H1 (cell line): ENCODE measurements around the gene CELSR3. TPM values are rescaled to one million over a fixed set of nuclear protein-coding genes. Genes with fewer than 3 reads are reported as not detected.

Experiments
- CTCF ChIA-PET: fragments of 300-600 bp; sonication (Branson Sonifier 250); formaldehyde crosslinking; loops from one replicate; lab custom pipeline; 2021; ENCODE audit not compliant: partially characterized antibody; lab: Charles Lee
- POLR2A ChIA-PET: fragments of 300-600 bp; sonication (Branson Sonifier 250); formaldehyde crosslinking; loops from one replicate; lab custom pipeline; 2021; ENCODE audit warnings: inconsistent platforms; ENCODE audit not compliant: partially characterized antibody; lab: Charles Lee
- DNase-seq, 2 experiments: peaks; one replicate each; pipeline versions ENCODE4 v3.0.0 to v3.0.0-alpha.2; 2010 to 2022; ENCODE audit warnings: low spot score in 2 of 2, low read depth in 1 of 2, mixed read lengths in 1 of 2
- FAIRE-seq: peaks from 2 replicates; lab custom pipeline; 2011; peaks lifted over from hg19 to GRCh38; lab: Jason Lieb, UNC
- H2AFZ ChIP-seq: 2 replicates; pipeline ENCODE4 v1.8.1; 2012; ENCODE audit warnings: low read length, inconsistent platforms
- H2AK5ac ChIP-seq: 2 replicates; pipeline ENCODE4 v1.6.1; 2013; ENCODE audit warnings: low read depth, low read length
- H2BK120ac ChIP-seq: replicated peaks from 2 replicates; pipeline ENCODE3; 2013; ENCODE audit warnings: low read depth, low read length, inconsistent platforms
- H2BK12ac ChIP-seq: 2 replicates; pipeline ENCODE4 v1.6.1; 2013; ENCODE audit warnings: low read depth, low read length
- H2BK15ac ChIP-seq: 2 replicates; pipeline ENCODE4 v1.6.1; 2013; ENCODE audit warnings: low read length
- H2BK20ac ChIP-seq: 2 replicates; pipeline ENCODE4 v1.6.1; 2013; ENCODE audit warnings: low read length
- H2BK5ac ChIP-seq: 2 replicates; pipeline ENCODE4 v1.6.1; 2013; ENCODE audit warnings: low read depth, low read length
- H3K14ac ChIP-seq: 2 replicates; pipeline ENCODE4 v1.6.1; 2013; ENCODE audit warnings: inconsistent platforms; ENCODE audit not compliant: insufficient read length
- H3K18ac ChIP-seq: 2 replicates; pipeline ENCODE4 v1.6.1; 2013; ENCODE audit warnings: low read length; ENCODE audit errors: extremely low read depth
- H3K23ac ChIP-seq: 2 replicates; pipeline ENCODE4 v1.6.1; 2013; ENCODE audit warnings: inconsistent platforms; ENCODE audit not compliant: insufficient read length
- H3K23me2 ChIP-seq: 2 replicates; pipeline ENCODE4 v1.6.1; 2013; ENCODE audit warnings: low read depth, low read length
- H3K27ac ChIP-seq: 2 replicates; pipeline ENCODE4 v1.6.1; 2011; ENCODE audit warnings: low read depth, low read length, inconsistent platforms
- H3K27me3 ChIP-seq, 4 experiments: replicated peaks in 1 of 4; 1 replicate in 1 of 4; 2 replicates in 3 of 4; pipeline versions ENCODE4 v1.6.1 to v1.8.1; 2011 to 2013; ENCODE audit warnings: low read length in 3 of 4, mild to moderate bottlenecking in 3 of 4, inconsistent platforms in 2 of 4, mixed read lengths in 2 of 4, moderate library complexity in 1 of 4; ENCODE audit not compliant: control insufficient read depth in 3 of 4, insufficient read depth in 3 of 4; ENCODE audit errors: extremely low read depth in 1 of 4
- H3K36me3 ChIP-seq, 4 experiments: 2 replicates each; pipeline versions ENCODE4 v1.6.1 to v1.8.1; 2011 to 2013; ENCODE audit warnings: mild to moderate bottlenecking in 4 of 4, low read length in 3 of 4, moderate library complexity in 2 of 4, control low read depth in 1 of 4, inconsistent platforms in 1 of 4; ENCODE audit not compliant: insufficient read depth in 4 of 4, control insufficient read depth in 2 of 4
- H3K4ac ChIP-seq: replicated peaks from 2 replicates; pipeline ENCODE3; 2013; ENCODE audit warnings: low read length, low read depth, mixed read lengths, inconsistent platforms; ENCODE audit not compliant: insufficient read length
- H3K4me1 ChIP-seq, 4 experiments: replicated peaks in 1 of 4; 1 replicate in 1 of 4; 2 replicates in 3 of 4; pipeline versions ENCODE4 v1.6.1 to v1.8.1; 2011 to 2013; ENCODE audit warnings: low read length in 3 of 4, inconsistent platforms in 2 of 4, mixed read lengths in 1 of 4; ENCODE audit not compliant: insufficient read depth in 4 of 4, control insufficient read depth in 3 of 4
- H3K4me2 ChIP-seq, 2 experiments: 2 replicates each; pipeline versions ENCODE4 v1.6.1 to v1.8.1; 2011 to 2013; ENCODE audit warnings: low read depth in 2 of 2, low read length in 2 of 2, control low read depth in 1 of 2, inconsistent platforms in 1 of 2, mild to moderate bottlenecking in 1 of 2; ENCODE audit not compliant: insufficient read depth in 1 of 2
- H3K4me3 ChIP-seq, 4 experiments: fragments of 200-600, 300-600 bp in 1 of 4; sonication (generic), shearing (Covaris generic), sonication (Bioruptor Twin) in 1 of 4; 2 replicates each; pipeline versions ENCODE4 v1.5.1 to v1.8.1; 2011 to 2016; ENCODE audit warnings: low read length in 4 of 4, low read depth in 3 of 4, control low read depth in 2 of 4, inconsistent platforms in 2 of 4, mild to moderate bottlenecking in 2 of 4, mixed read lengths in 1 of 4, moderate library complexity in 1 of 4; ENCODE audit not compliant: insufficient read depth in 2 of 4; ENCODE audit errors: extremely low read depth in 1 of 4
- H3K56ac ChIP-seq: replicated peaks from 2 replicates; pipeline ENCODE3; 2013; ENCODE audit warnings: low read depth, mild to moderate bottlenecking, mixed read lengths, low read length, inconsistent platforms; ENCODE audit not compliant: insufficient read length
- H3K79me1 ChIP-seq: 2 replicates; pipeline ENCODE4 v1.6.1; 2013; ENCODE audit warnings: low read depth, low read length, control low read depth
- H3K79me2 ChIP-seq, 2 experiments: 2 replicates each; pipeline versions ENCODE4 v1.6.1 to v1.8.1; 2012 to 2013; ENCODE audit warnings: low read length in 2 of 2, mild to moderate bottlenecking in 2 of 2, inconsistent platforms in 1 of 2; ENCODE audit not compliant: insufficient read depth in 2 of 2, control insufficient read depth in 1 of 2
- H3K9ac ChIP-seq, 4 experiments: replicated peaks in 1 of 4; 1 replicate in 1 of 4; 2 replicates in 3 of 4; pipeline versions ENCODE4 v1.6.1 to v1.8.1; 2011 to 2013; ENCODE audit warnings: low read depth in 3 of 4, low read length in 3 of 4, control low read depth in 2 of 4, mild to moderate bottlenecking in 2 of 4, moderate library complexity in 2 of 4, inconsistent platforms in 1 of 4; ENCODE audit errors: extremely low read depth in 1 of 4
- H3K9me3 ChIP-seq, 2 experiments: 2 replicates each; pipeline versions ENCODE4 v1.6.1 to v1.8.1; 2012 to 2013; ENCODE audit warnings: mild to moderate bottlenecking in 2 of 2, moderate library complexity in 2 of 2, control low read depth in 1 of 2, inconsistent platforms in 1 of 2, low read depth in 1 of 2, low read length in 1 of 2, mixed read lengths in 1 of 2; ENCODE audit not compliant: insufficient read depth in 2 of 2
- H4K20me1 ChIP-seq, 2 experiments: replicated peaks in 1 of 2; 2 replicates each; pipeline versions ENCODE3 to v1.8.1; 2011 to 2013; ENCODE audit warnings: inconsistent platforms in 2 of 2, low read length in 2 of 2, mild to moderate bottlenecking in 1 of 2; ENCODE audit not compliant: insufficient read depth in 2 of 2, control insufficient read depth in 1 of 2
- H4K5ac ChIP-seq: 2 replicates; pipeline ENCODE4 v1.6.1; 2013; ENCODE audit warnings: low read length, low read depth, mixed read lengths, inconsistent platforms; ENCODE audit not compliant: insufficient read length
- H4K8ac ChIP-seq: 2 replicates; pipeline ENCODE4 v1.8.0; 2013; ENCODE audit warnings: mild to moderate bottlenecking, moderate library complexity, low read length, inconsistent platforms; ENCODE audit not compliant: insufficient read depth; ENCODE audit errors: extremely low read depth
- H4K91ac ChIP-seq: replicated peaks from 2 replicates; pipeline ENCODE3; 2013; ENCODE audit warnings: low read length, mixed read lengths, inconsistent platforms; ENCODE audit not compliant: insufficient read length
- ASH2L ChIP-seq: fragments of 200-600, 300-600 bp; sonication (generic); IDR thresholded peaks from one replicate; pipeline ENCODE4 v1.7.1; 2017; ENCODE audit warnings: low read length
- MAX ChIP-seq: IDR thresholded peaks from 2 replicates; pipeline ENCODE4 v1.6.1; 2012; ENCODE audit warnings: inconsistent platforms
- POLR2A ChIP-seq, 2 experiments: IDR thresholded peaks; 1 replicate in 1 of 2; 2 replicates in 1 of 2; pipeline ENCODE4 v1.6.1; 2011; ENCODE audit warnings: low read depth in 2 of 2, low read length in 2 of 2, mild to moderate bottlenecking in 2 of 2; ENCODE audit errors: control extremely low read depth in 1 of 2
- POLR2AphosphoS5 ChIP-seq: IDR thresholded peaks from 2 replicates; pipeline ENCODE4 v1.6.1; 2011; ENCODE audit warnings: low read depth, low read length
- RFX5 ChIP-seq: IDR thresholded peaks from 2 replicates; pipeline ENCODE4 v1.6.1; 2011; ENCODE audit warnings: low read depth, low read length, improper control_type of control experiment, borderline replicate concordance
- SIRT6 ChIP-seq: IDR thresholded peaks from one replicate; pipeline ENCODE4 v1.7.1; 2012; ENCODE audit warnings: low read length, inconsistent platforms
- SIX5 ChIP-seq: IDR thresholded peaks from 2 replicates; pipeline ENCODE4 v1.6.1; 2011; ENCODE audit warnings: mild to moderate bottlenecking, low read depth, low read length
- WGBS, 2 experiments: shearing (Covaris generic) in 1 of 2; methylation state at CpG; one replicate each; pipeline versions ENCODE4 v1.1.6 to v1.1.7; 2013 to 2015; ENCODE audit warnings: low lambda C conversion rate in 2 of 2, mixed read lengths in 2 of 2, inconsistent platforms in 1 of 2, low coverage in 1 of 2, missing lambda C conversion rate in 1 of 2; ENCODE audit not compliant: insufficient replicate concordance in 2 of 2, insufficient coverage in 1 of 2, insufficient read length in 1 of 2; ENCODE audit errors: extremely low coverage in 1 of 2, missing lambda C conversion rate in 1 of 2; 5-methylcytosine and 5-hydroxymethylcytosine counted together
- polyA plus RNA-seq, 7 experiments: library from polyadenylated mRNA; depleted of rRNA in 3 of 7; stranded (reverse) in 5 of 7; unstranded in 2 of 7; fragments of >200 nt in 5 of 7; fragments of 200-250 nt in 2 of 7; gene quantifications; 1 replicate in 5 of 7; 2 replicates in 1 of 7; 4 replicates in 1 of 7; pipeline versions ENCODE4 v1.2.1 to v1.2.3, GENCODE V29; 2011 to 2013; ENCODE audit warnings: missing spikeins in 2 of 7, mixed read lengths in 2 of 7
- total RNA-seq: library from RNA; stranded (reverse); fragmentation: NEBNext Ultra II Directional; extraction: Animal tissue kit (Norgen Biotek cat#: 25700); gene quantifications from 2 replicates; pipeline ENCODE4 v1.2.1, GENCODE V29; 2021

CELSR3 gene
- total and polyA plus RNA-seq, 2 of the 8 experiments (the other 6 are each of a cell fraction or from before 2014, with no cell fraction given): 11.6 to 29.5 TPM

- Histone ChIP-seq H3K14ac (no peak overlapping the region), H3K9me3 (no peaks in the 10 kb centered on the region), H3K56ac (no peak overlapping the region), H3K79me2 (peaks cover 77 to 97% of the 10 kb centered on the region in 2 experiments), H3K23me2 (0 out of 2 replicates have a peak, but pooled peaks cover 2% of the 10 kb centered on the region), H3K4me2 (no peak overlapping the region), H3K4ac (no peak overlapping the region), H3K23ac (no peak overlapping the region), H2BK15ac (no peak overlapping the region), H2BK12ac (no peak overlapping the region), H3K36me3 (peaks cover 7 to 76% (median 26%) of the 10 kb centered on the region in 4 experiments), H3K4me3 (no peak overlapping the region), H4K91ac (peak overlapping the region; percentile 65), H3K79me1 (peaks cover 2% of the 10 kb centered on the region; the same call in 1 of the 2 replicates), H3K27me3 (no peaks in the 10 kb centered on the region), H2AFZ (no peak overlapping the region), H4K8ac (no peak overlapping the region), H3K4me1 (peaks cover 0 to 11% (median 4%) of the 10 kb centered on the region in 4 experiments; a peak in 5 of 7 replicates), H3K27ac (no peak overlapping the region), H2BK5ac (no peak overlapping the region; the same call in 1 of the 2 replicates), H4K20me1 (peaks cover 20 to 28% of the 10 kb centered on the region in 2 experiments), H2BK120ac (no peak overlapping the region), H2AK5ac (no peak overlapping the region), H4K5ac (no peak overlapping the region), H3K9ac (0 out of 7 replicates have a peak overlapping the region, but pooled peaks of 1 of the 4 experiments have one; percentile 39), H3K18ac (no peak overlapping the region), H2BK20ac (no peak overlapping the region; the same call in 1 of the 2 replicates)
- ChIA-PET POLR2A (interaction anchor here (0.6 to 13.3 kb wide), 7 partner anchors 16 to 382 kb away, joined by 3 to 187 read pairs (median 7); partner anchors contain the start of genes CELSR3, NCKIPSD and QRICH1), CTCF (interaction anchor here (1.2 kb wide), 1 partner anchor 28 kb away, joined by 4 read pairs; no protein-coding TSS in a partner anchor)
- WGBS, 2 experiments: 96% methylated on average over 2 of the region's 2 CpGs; no CpG with 5 or more reads in 1 of the 2 experiments
- FAIRE-seq (no peak), DNase-seq (no peak)
- TF ChIP-seq SIRT6 (no peak), SIX5 (no peak), POLR2A (IDR thresholded peaks at IDR 0.05; ENCODE audit: control extremely low read depth in 1 of 2, low read depth in 2 of 2, low read length in 2 of 2) (no peak), RFX5 (no peak), POLR2AphosphoS5 (peak; percentile 36; the same call in 1 of the 2 replicates), MAX (no peak), ASH2L (no peak)
Measured at GRCh38 chr3:48711727-48712126, 49.0 kb upstream of the CELSR3 start.
